Esophagus muscularis mucosa (tissue), 4 donors: Measurements from ENCODE around the gene SNRNP35. TPM values are rescaled to one million over a fixed set of nuclear protein-coding genes. Genes with fewer than 3 reads are reported as not detected.
"Not testable (repeated sequence)": the region's sequence is repeated elsewhere in the genome, so short reads cannot be mapped to it uniquely, and the experiment has no call there.

ENCODE experiments used
- DNase-seq: peaks from one replicate; pipeline ENCODE4 v3.0.0-alpha.2; 2017; ENCODE audit errors: extremely low spot score
- H3K27ac ChIP-seq, 4 donors: fragments of 200-600 bp; sonication (generic); replicated peaks in 1 of 4; 1 replicate in 3 of 4; 2 replicates in 1 of 4; pipeline ENCODE4 v1.5.1; 2016 to 2019; ENCODE audit warnings: mild to moderate bottlenecking in 1 of 4
- H3K27me3 ChIP-seq, 4 donors: fragments of 200-600 bp; sonication (generic); one replicate each; pipeline versions ENCODE4 v1.5.1 to v1.6.0; 2016 to 2019
- H3K36me3 ChIP-seq, 4 donors: fragments of 200-600 bp; sonication (generic); one replicate each; pipeline ENCODE4 v1.5.1; 2016 to 2019
- H3K4me1 ChIP-seq, 4 donors: fragments of 200-600 bp; sonication (generic); one replicate each; pipeline ENCODE4 v1.5.1; 2016 to 2019
- H3K4me3 ChIP-seq, 4 donors: fragments of 200-600 bp; sonication (generic); 1 replicate in 2 of 4; 2 replicates in 2 of 4; pipeline ENCODE4 v1.5.1; 2016 to 2019; ENCODE audit warnings: mild to moderate bottlenecking in 4 of 4, moderate library complexity in 1 of 4
- H3K9me3 ChIP-seq, 4 donors: fragments of 200-600 bp; sonication (generic); 1 replicate in 3 of 4; 2 replicates in 1 of 4; pipeline ENCODE4 v1.5.1; 2016 to 2019
- EP300 ChIP-seq: sonication (generic); formaldehyde crosslinking; IDR thresholded peaks from one replicate; pipeline ENCODE4 v1.6.1; 2017; ENCODE audit warnings: antibody characterized with exemption
- POLR2A ChIP-seq: fragments of 450-650 bp; IDR thresholded peaks from one replicate; pipeline ENCODE4 v1.6.1; 2017; ENCODE audit warnings: antibody characterized with exemption, moderate library complexity, mild to moderate bottlenecking, low read depth
- POLR2AphosphoS5 ChIP-seq, 2 donors: sonication (generic); formaldehyde crosslinking; IDR thresholded peaks; one replicate each; pipeline ENCODE4 v1.6.1; 2017; ENCODE audit warnings: antibody characterized with exemption in 2 of 2
- WGBS: methylation state at CpG from one replicate; pipeline ENCODE4 v1.1.5; 2018; 5-methylcytosine and 5-hydroxymethylcytosine counted together
- intact Hi-C: fragments of 100-400 bp; cut with DNase I; formaldehyde crosslinking; loops from one replicate; pipeline ENCODE4 v1.15.1; 2023
- small RNA-seq, 3 donors: library from RNA; depleted of rRNA; stranded (forward); fragments of <200 nt; gene quantifications; one replicate each; pipeline ENCODE3, GENCODE V24; 2016
- total RNA-seq, 4 donors: library from RNA; depleted of rRNA; stranded (reverse); fragments of >200 nt; gene quantifications; one replicate each; pipeline versions ENCODE4 v1.1.0 to v1.2.1, GENCODE V29; 2016
- TF ChIP-seq, protein P1 (sequence below), 3 experiments: fragments of 200-600 bp in 2 of 3; fragments of 450-650 bp in 1 of 3; sonication (generic) in 2 of 3; IDR thresholded peaks; one replicate each; pipeline ENCODE4 v1.5.1; 2017 to 2019; ENCODE audit warnings: antibody characterized with exemption in 3 of 3, mild to moderate bottlenecking in 2 of 3, moderate library complexity in 1 of 3

Gene SNRNP35
- total RNA-seq, 4 donors from 2014 or later = 11.6 to 27.4 (median 17.0) TPM

DNA sequence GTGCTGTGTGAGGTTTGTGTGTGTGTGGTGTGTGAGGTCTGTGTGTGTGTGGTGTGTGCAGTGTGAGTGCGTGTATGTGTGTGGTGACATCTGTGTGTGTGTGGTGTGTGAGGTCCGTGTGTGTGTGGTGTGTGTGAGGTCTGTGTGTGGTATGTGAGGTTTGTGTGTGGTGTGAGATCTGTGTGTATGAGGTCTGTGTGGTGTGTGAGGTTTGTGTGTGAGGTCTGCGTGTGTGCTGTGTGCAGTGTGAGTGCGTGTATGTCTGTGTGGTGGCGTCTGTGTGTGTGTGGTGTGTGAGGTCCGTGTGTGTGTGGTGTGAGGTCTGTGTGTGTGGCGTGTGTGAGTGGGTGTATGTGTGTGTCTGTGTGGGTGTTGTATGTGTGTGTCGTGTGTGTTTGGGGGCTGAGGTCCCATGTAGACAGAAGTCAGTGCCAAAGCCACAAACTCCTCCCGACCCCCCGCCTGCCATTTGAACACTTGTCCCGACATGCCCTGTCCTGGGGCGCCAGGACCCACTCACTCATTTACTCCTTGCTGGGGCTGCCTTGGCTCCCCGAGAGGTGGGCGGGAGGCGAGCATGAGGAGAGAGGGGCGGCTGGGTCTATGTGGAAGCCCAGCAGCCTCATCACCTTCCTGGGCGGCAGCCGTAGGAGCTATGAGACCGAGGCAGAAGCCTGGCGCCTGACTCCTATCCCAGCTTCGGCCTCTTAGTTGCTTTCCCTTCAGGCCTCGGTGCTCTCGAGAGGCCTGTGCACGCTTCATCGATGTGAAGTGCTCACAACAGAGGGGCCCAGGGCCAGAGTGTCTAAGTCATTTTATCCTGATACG is 55.1 kb downstream of the SNRNP35 start:
- peaks cover 29 to 69% (median 56%) of the 10 kb centered on the region in 4 donors for H3K36me3 ChIP-seq

DNA sequence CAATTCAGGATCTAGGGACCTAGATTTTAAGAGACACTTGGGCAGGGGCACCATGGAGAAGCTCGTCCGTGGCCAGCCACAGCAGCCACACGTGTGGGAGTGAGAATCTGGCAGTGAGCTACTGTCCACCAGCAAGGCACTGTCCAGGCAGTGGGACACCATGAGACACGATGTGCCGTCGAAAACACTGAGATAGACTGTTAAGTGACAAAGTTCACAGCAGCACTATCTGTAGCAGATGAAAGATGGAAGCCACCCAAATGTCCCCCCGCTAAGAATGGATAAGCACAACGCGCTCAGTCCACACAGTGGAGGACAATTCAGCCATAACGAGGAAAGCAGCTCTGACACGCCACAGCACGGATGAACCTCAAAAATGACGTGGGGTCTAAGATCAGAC is 55.9 kb downstream of the SNRNP35 start:
- no peak for TF ChIP-seq EP300
- TF ChIP-seq, protein P1, sequence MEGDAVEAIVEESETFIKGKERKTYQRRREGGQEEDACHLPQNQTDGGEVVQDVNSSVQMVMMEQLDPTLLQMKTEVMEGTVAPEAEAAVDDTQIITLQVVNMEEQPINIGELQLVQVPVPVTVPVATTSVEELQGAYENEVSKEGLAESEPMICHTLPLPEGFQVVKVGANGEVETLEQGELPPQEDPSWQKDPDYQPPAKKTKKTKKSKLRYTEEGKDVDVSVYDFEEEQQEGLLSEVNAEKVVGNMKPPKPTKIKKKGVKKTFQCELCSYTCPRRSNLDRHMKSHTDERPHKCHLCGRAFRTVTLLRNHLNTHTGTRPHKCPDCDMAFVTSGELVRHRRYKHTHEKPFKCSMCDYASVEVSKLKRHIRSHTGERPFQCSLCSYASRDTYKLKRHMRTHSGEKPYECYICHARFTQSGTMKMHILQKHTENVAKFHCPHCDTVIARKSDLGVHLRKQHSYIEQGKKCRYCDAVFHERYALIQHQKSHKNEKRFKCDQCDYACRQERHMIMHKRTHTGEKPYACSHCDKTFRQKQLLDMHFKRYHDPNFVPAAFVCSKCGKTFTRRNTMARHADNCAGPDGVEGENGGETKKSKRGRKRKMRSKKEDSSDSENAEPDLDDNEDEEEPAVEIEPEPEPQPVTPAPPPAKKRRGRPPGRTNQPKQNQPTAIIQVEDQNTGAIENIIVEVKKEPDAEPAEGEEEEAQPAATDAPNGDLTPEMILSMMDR (IDR thresholded peaks at IDR 0.05) = no peak
- Histone ChIP-seq H3K27me3 (no peaks in the 10 kb centered on the region), H3K27ac (no peak overlapping the region), H3K9me3 (no peaks in the 10 kb centered on the region), H3K36me3 (peaks cover 36 to 71% (median 61%) of the 10 kb centered on the region in 4 donors), H3K4me3 (no peak overlapping the region), H3K4me1 (peaks cover 4 to 21% (median 11%) of the 10 kb centered on the region in 4 donors)
- no peak for DNase-seq
- intact Hi-C loops = no loop called here
- WGBS = 75% methylated on average over 13 of the region's 13 CpGs

More for the DNA sequence above, 55.1 kb downstream of the SNRNP35 start:
- H3K27me3 ChIP-seq = no peaks in the 10 kb centered on the region
- peaks cover 0 to 18% (median 7%) of the 10 kb centered on the region in 4 donors for H3K4me1 ChIP-seq
- H3K9me3 ChIP-seq = no peaks in the 10 kb centered on the region
- intact Hi-C loops = no loop called here
- H3K27ac ChIP-seq = no peak overlapping the region
- 86% methylated on average over 26 of the region's 26 CpGs for WGBS
- H3K4me3 ChIP-seq = no peak overlapping the region
- TF ChIP-seq EP300 (no peak), POLR2AphosphoS5 (IDR thresholded peaks at IDR 0.05) (no peak), POLR2A (no peak)
- TF ChIP-seq, protein P1 (IDR thresholded peaks at IDR 0.05) = no peak
- no peak for DNase-seq

GRCh38 chr12:123514582-123515221 is 56.8 kb downstream of the SNRNP35 start:
- H3K27me3 ChIP-seq, DNase-seq, H3K4me3 ChIP-seq, H3K9me3 ChIP-seq, intact Hi-C loops, H3K27ac ChIP-seq: not testable (repeated sequence)
- 100% methylated on average over 1 of the region's 1 CpG for WGBS
- H3K36me3 ChIP-seq = peaks cover 36 to 73% (median 66%) of the 10 kb centered on the region in 4 donors
- H3K4me1 ChIP-seq = peaks cover 13 to 19% (median 17%) of the 10 kb centered on the region in 4 donors

GRCh38 chr12:123516216-123516780 is 58.4 kb downstream of the SNRNP35 start:
- H3K27ac ChIP-seq = no peak overlapping the region
- TF ChIP-seq, protein P1 (IDR thresholded peaks at IDR 0.05) = no peak
- TF ChIP-seq POLR2A = no peak
- no peak for TF ChIP-seq EP300
- TF ChIP-seq POLR2AphosphoS5 (IDR thresholded peaks at IDR 0.05) = no peak

More at GRCh38 chr12:123516216-123516780, 58.4 kb downstream of the SNRNP35 start:
- H3K4me1 ChIP-seq = peaks cover 16 to 24% (median 23%) of the 10 kb centered on the region in 4 donors
- no peaks in the 10 kb centered on the region for H3K27me3 ChIP-seq
- no peak overlapping the region for H3K4me3 ChIP-seq
- H3K9me3 ChIP-seq = no peaks in the 10 kb centered on the region
- intact Hi-C loops = no loop called here
- peaks cover 36 to 75% (median 67%) of the 10 kb centered on the region in 4 donors for H3K36me3 ChIP-seq
- no peak for DNase-seq
- WGBS = 83% methylated on average over 11 of the region's 11 CpGs

Small RNA genes within 50 kb of the gene (small RNA-seq; reads per million reads assigned to genes)
- 0 reads per million in 3 donors for gene AC145423.2

Other genes with a start within 250 kb of the SNRNP35 start
- gene MPHOSPH9, start 225.0 kb upstream of the SNRNP35 start, total RNA-seq = 10 to 100 TPM; 14.2 to 25.3 (median 15.1) TPM
- 10 to 100 TPM in 1 of 4 donors, 1 to 10 TPM in 3; 7.9 to 13.7 (median 9.2) TPM for gene MTRFR, start 224.7 kb upstream of the SNRNP35 start, total RNA-seq
- gene CDK2AP1, start 186.3 kb upstream of the SNRNP35 start, total RNA-seq = 100 to 1,000 TPM in 3 of 4 donors, 10 to 100 TPM in 1; 96.1 to 173 (median 128) TPM
- 10 to 100 TPM; 26.7 to 31.8 (median 29.9) TPM for gene SBNO1, start 93.3 kb upstream of the SNRNP35 start, total RNA-seq
- 100 to 1,000 TPM in 1 of 4 donors, 10 to 100 TPM in 3; 49.4 to 106 (median 70.2) TPM for gene KMT5A, start 74.0 kb upstream of the SNRNP35 start, total RNA-seq
- gene RILPL2, start 21.5 kb upstream of the SNRNP35 start, total RNA-seq = 1 to 10 TPM; 5.4 to 7.6 (median 5.8) TPM
- 10 to 100 TPM; 19.9 to 54.4 (median 38.4) TPM for gene RILPL1, start 75.6 kb downstream of the SNRNP35 start, total RNA-seq
- 100 to 1,000 TPM in 3 of 4 donors, 10 to 100 TPM in 1; 99.5 to 140 (median 123) TPM for gene TMED2, start 126.4 kb downstream of the SNRNP35 start, total RNA-seq
- gene DDX55, start 144.0 kb downstream of the SNRNP35 start, total RNA-seq = 10 to 100 TPM; 12.1 to 16.1 (median 12.6) TPM
- 100 to 1,000 TPM in 1 of 4 donors, 10 to 100 TPM in 3; 73.7 to 117 (median 94.6) TPM for gene EIF2B1, start 175.5 kb downstream of the SNRNP35 start, total RNA-seq
- 10 to 100 TPM in 3 of 4 donors, 1 to 10 TPM in 1; 9.9 to 24.3 (median 18.7) TPM for gene GTF2H3, start 175.7 kb downstream of the SNRNP35 start, total RNA-seq
- 1 to 10 TPM; 5.4 to 10.0 (median 8.0) TPM for gene TCTN2, start 213.0 kb downstream of the SNRNP35 start, total RNA-seq